Lower leg skin (tissue), 4 donors: ENCODE measurements around the gene KRTAP10-11. TPM values are rescaled to one million over a fixed set of nuclear protein-coding genes. Genes with fewer than 3 reads are reported as not detected.
"Not testable (repeated sequence)": the region's sequence is repeated elsewhere in the genome, so short reads cannot be mapped to it uniquely, and the experiment has no call there.

Experiments
- DNase-seq, 2 donors: peaks; one replicate each; pipeline ENCODE4 v3.0.0-alpha.2; 2019; ENCODE audit warnings: low spot score in 2 of 2
- H3K4me3 ChIP-seq: fragments of 200-600 bp; sonication (generic); 2 replicates; pipeline ENCODE4 v1.5.1; 2017; ENCODE audit warnings: mild to moderate bottlenecking, low read depth; ENCODE audit not compliant: poor library complexity, severe bottlenecking
- POLR2A ChIP-seq, 2 donors: fragments of 450-650 bp; IDR thresholded peaks; one replicate each; pipeline ENCODE4 v1.6.1; 2016 to 2017; ENCODE audit warnings: antibody characterized with exemption in 2 of 2, mild to moderate bottlenecking in 1 of 2, moderate library complexity in 1 of 2
- WGBS, 2 donors: methylation state at CpG; one replicate each; pipeline ENCODE4 v1.1.5; 2018; 5-methylcytosine and 5-hydroxymethylcytosine counted together
- intact Hi-C: fragments of 100-400 bp; cut with DNase I; formaldehyde crosslinking; loops from one replicate; pipeline ENCODE4 v1.15.0; 2023; ENCODE audit warnings: low total_unique reads
- total RNA-seq, 4 donors: library from RNA; depleted of rRNA; stranded (reverse); fragments of >200 nt; gene quantifications; one replicate each; pipeline ENCODE4 v1.1.0, GENCODE V29; 2016
- TF ChIP-seq, protein P1 (sequence below), 3 donors: fragments of 450-650 bp; IDR thresholded peaks; one replicate each; pipeline ENCODE4 v1.5.1; 2016; ENCODE audit warnings: antibody characterized with exemption in 3 of 3, mild to moderate bottlenecking in 3 of 3, moderate library complexity in 2 of 3

Gene KRTAP10-11
- total RNA-seq, 4 donors from 2014 or later = 6.5 TPM; not detected in 3

DNA sequence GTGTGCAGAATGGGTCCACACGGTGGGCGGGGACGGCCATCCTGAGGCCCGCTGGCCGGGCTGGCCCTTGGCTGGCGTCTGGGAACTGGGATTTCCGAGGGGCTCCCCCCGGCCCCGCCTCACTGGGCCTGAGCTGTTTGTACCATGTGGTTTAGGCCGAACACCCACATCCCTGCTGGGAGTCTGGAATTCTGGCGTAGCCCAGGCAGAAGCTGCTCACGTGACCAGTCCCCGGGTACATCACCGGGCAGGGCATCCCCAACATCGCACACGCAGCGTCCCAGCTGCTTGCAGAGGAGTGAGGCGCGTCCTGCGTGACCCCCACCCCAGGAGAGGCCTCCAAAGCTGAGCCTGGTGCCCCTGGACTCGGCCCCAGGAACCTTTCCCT, 43.8 kb upstream of the KRTAP10-11 start:
- intact Hi-C loops = no loop called here
- no peak for DNase-seq
- no peak overlapping the region for H3K4me3 ChIP-seq
- 74 to 84% methylated on average over 17 to 20 of the region's 21 CpGs for WGBS, 2 donors
- no peak for TF ChIP-seq POLR2A (IDR thresholded peaks at IDR 0.05)
- TF ChIP-seq, protein P1, sequence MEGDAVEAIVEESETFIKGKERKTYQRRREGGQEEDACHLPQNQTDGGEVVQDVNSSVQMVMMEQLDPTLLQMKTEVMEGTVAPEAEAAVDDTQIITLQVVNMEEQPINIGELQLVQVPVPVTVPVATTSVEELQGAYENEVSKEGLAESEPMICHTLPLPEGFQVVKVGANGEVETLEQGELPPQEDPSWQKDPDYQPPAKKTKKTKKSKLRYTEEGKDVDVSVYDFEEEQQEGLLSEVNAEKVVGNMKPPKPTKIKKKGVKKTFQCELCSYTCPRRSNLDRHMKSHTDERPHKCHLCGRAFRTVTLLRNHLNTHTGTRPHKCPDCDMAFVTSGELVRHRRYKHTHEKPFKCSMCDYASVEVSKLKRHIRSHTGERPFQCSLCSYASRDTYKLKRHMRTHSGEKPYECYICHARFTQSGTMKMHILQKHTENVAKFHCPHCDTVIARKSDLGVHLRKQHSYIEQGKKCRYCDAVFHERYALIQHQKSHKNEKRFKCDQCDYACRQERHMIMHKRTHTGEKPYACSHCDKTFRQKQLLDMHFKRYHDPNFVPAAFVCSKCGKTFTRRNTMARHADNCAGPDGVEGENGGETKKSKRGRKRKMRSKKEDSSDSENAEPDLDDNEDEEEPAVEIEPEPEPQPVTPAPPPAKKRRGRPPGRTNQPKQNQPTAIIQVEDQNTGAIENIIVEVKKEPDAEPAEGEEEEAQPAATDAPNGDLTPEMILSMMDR (IDR thresholded peaks at IDR 0.05) = no peak

DNA sequence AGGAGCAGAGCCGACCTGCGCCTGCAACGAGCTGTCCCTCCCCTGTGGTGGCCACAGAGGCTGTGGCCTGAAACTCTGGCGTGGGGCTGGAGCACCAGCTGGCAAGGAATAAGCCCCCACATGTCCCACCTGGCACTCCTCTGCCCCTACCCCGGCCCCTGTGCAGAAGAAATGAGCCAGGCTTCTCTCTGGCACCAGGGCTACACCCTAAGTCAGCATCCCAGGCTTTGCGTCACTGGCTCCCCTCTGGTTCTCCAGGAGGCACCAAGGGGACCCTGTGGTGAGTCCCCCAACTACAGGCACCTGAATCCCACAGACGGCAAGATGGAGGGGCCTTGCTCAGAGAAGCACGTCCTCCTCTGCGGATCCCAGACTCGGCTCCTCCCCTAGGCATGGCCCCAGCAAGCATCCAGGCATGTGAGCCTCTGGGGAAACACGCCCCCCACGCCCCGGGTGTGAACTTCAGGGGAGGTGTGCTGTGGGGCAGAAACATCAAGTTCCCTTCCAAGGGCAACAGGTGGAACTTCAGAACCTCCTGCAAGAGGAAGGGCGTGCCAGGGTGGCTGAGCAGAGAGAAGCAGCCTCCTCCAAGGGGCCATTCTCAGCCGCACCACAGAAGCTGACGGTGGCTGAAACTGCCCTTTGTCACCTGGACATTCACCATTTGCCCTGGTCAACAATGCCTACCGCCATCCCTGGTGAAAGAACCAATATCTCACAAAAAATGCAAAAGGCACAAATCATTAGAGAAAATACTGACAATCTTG, 42.9 kb upstream of the KRTAP10-11 start:
- WGBS, 2 donors = 49 to 71% methylated on average over 14 of the region's 17 CpGs
- intact Hi-C loops = no loop called here
- peak in 1 of 2 donors; percentile 68 for DNase-seq
- H3K4me3 ChIP-seq = no peak overlapping the region
- no peak for TF ChIP-seq POLR2A (IDR thresholded peaks at IDR 0.05)
- TF ChIP-seq, protein P1 (IDR thresholded peaks at IDR 0.05) = no peak

DNA sequence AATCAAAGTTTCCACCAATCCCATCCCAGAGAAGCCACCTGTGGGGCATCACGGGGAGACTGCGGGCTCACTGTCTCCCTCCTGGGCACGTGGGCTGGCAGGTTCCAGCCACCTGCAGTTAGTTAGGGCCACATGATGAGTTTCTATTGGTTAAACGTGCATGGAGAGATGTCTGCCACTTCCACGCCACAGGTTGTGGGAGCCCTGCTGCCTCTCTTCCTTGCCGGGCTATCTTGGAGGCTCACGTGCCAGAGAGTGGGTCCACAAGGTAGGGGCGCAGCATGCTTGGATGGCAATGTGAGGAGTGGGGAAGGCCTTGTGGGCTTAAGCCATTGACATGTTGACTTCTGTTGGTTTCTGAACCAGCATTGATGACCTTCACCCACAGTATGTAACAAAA, 42.3 kb upstream of the KRTAP10-11 start:
- TF ChIP-seq POLR2A (IDR thresholded peaks at IDR 0.05) = no peak
- TF ChIP-seq, protein P1 (IDR thresholded peaks at IDR 0.05) = no peak
- peak in 1 of 2 donors; percentile 49 for DNase-seq
- intact Hi-C loops = no loop called here
- 87 to 94% methylated on average over 8 of the region's 8 CpGs for WGBS, 2 donors
- no peak overlapping the region for H3K4me3 ChIP-seq

GRCh38 chr21:44606495-44606894, 39.7 kb upstream of the KRTAP10-11 start:
- no peak overlapping the region for H3K4me3 ChIP-seq
- intact Hi-C loops = no loop called here
- no peak for DNase-seq
- WGBS, 2 donors = 76 to 82% methylated on average over 4 of the region's 4 CpGs
- TF ChIP-seq, protein P1 (IDR thresholded peaks at IDR 0.05) = no peak
- TF ChIP-seq POLR2A (IDR thresholded peaks at IDR 0.05) = no peak

DNA sequence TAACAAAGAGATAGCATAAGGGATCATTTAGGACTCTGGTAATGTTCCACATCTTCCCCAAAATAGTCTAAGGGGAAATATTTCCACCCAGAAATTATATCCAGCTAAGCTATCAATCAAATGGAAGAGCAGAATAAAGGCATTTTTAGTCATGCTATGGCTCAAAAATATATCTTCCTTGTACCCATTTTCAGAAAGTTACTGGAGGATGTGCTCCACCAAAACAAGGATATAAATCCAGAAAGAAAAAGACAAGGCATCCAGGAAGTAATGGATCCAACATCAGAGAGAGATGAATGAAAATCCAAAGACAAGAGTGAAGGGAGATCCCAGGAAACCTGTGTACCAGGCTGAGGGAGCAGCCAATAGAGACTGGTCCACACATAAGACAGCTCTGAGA, 37.0 kb upstream of the KRTAP10-11 start:
- no peak for DNase-seq
- TF ChIP-seq, protein P1 (IDR thresholded peaks at IDR 0.05) = no peak
- TF ChIP-seq POLR2A (IDR thresholded peaks at IDR 0.05) = no peak
- intact Hi-C loops = no loop called here
- no peak overlapping the region for H3K4me3 ChIP-seq

GRCh38 chr21:44610157-44610843, 35.9 kb upstream of the KRTAP10-11 start:
- DNase-seq, intact Hi-C loops, H3K4me3 ChIP-seq: not testable (repeated sequence)
- WGBS, 2 donors = 97% methylated on average over 7 of the region's 7 CpGs
